ENCODE data around the gene SUFU. TPM values are rescaled to one million over a fixed set of nuclear protein-coding genes. Genes with fewer than 3 reads are reported as not detected.
A peak's percentile ranks its signal among the peaks of the same experiment; 100 is the strongest.

SUFU gene
- total and polyA plus RNA-seq, 2 donors from 2014 or later, result 6.5 to 18.9 TPM

DNA sequence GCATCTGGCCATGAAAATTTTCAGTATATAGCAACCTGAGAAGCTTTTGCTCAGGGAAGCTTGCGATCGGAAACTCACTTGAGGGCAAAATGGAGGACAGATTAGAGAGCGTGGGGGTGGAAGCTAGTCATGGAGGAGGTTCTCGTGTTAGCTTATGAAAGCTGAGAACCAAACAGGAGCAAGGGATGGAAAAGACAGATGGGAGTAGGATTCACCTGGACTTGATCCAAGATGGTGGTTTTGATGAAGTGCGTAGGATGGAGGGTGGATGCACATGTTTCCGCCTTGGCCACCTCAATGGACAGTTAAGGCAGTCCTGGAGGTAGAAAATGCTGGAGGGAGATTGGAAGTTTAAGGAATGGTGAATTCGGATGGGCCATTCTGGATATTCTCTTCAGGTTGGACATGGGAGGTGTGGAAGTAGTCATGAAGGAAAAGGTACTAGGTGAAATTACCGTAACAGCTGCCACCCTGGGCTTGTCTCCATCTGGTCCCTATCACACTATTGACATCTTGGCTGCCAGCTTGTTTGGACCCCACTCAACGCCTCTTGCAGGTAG, 46.1 kb upstream of the SUFU start:
- Histone ChIP-seq H3K27ac (ENCODE audit: low read depth in 2 of 2, low read length in 2 of 2) (no peak overlapping the region), H3K9ac (ENCODE audit: low read length in 3 of 3) (no peak overlapping the region), H3K4me1 (ENCODE audit: control insufficient read depth in 2 of 3, insufficient read depth in 2 of 3, low read depth in 1 of 3, low read length in 3 of 3) (peaks cover 0 to 7% (median 0%) of the 10 kb centered on the region in 3 donors), H3K4me3 (ENCODE audit: low read length in 3 of 3) (no peak overlapping the region), H3K27me3 (ENCODE audit: control insufficient read depth, insufficient read depth, low read length) (no peaks in the 10 kb centered on the region), H3K36me3 (ENCODE audit: control insufficient read depth in 2 of 3, insufficient read depth in 3 of 3, low read length in 3 of 3) (peaks cover 0 to 7% (median 2%) of the 10 kb centered on the region in 3 donors), H3K9me3 (ENCODE audit: control insufficient read depth in 2 of 3, insufficient read depth in 1 of 3, low read length in 3 of 3) (no peaks in the 10 kb centered on the region)
- FAIRE-seq (no peak), DNase-seq (no peak)
- TF ChIP-seq, protein P1, sequence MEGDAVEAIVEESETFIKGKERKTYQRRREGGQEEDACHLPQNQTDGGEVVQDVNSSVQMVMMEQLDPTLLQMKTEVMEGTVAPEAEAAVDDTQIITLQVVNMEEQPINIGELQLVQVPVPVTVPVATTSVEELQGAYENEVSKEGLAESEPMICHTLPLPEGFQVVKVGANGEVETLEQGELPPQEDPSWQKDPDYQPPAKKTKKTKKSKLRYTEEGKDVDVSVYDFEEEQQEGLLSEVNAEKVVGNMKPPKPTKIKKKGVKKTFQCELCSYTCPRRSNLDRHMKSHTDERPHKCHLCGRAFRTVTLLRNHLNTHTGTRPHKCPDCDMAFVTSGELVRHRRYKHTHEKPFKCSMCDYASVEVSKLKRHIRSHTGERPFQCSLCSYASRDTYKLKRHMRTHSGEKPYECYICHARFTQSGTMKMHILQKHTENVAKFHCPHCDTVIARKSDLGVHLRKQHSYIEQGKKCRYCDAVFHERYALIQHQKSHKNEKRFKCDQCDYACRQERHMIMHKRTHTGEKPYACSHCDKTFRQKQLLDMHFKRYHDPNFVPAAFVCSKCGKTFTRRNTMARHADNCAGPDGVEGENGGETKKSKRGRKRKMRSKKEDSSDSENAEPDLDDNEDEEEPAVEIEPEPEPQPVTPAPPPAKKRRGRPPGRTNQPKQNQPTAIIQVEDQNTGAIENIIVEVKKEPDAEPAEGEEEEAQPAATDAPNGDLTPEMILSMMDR (IDR thresholded peaks at IDR 0.05; ENCODE audit: borderline replicate concordance, extremely low read depth, insufficient read depth), result no peak
- intact Hi-C loops (cut with DNase I), result no loop called here

DNA sequence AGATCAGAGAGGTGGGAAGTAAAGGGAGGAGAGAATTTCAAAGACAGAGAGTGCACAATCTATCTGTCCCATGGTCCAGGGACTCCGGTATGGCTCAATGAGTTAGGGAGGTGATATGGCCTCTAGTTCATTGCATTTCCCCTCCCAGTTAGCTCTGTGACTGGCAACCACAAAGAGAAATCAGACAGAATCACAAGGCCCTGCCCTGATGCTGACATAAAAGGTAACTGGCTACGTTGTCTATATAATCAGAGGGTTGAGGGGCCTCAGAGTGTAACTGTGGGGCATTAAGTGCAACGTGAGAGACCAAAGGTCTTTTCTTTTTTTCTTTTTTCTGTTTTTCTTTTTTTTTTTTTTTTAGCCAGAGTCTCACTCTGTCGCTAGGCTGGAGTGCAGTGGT, 45.1 kb upstream of the SUFU start:
- no peak overlapping the region for H3K27ac ChIP-seq (ENCODE audit: low read depth in 2 of 2, low read length in 2 of 2)
- DNase-seq (peak in 2 of 5 donors; percentile 18 to 43), FAIRE-seq (no peak)
- TF ChIP-seq, protein P1 (IDR thresholded peaks at IDR 0.05; ENCODE audit: borderline replicate concordance, extremely low read depth, insufficient read depth), result no peak
- no peaks in the 10 kb centered on the region for H3K27me3 ChIP-seq (ENCODE audit: control insufficient read depth, insufficient read depth, low read length)
- no peaks in the 10 kb centered on the region for H3K9me3 ChIP-seq (ENCODE audit: control insufficient read depth in 2 of 3, insufficient read depth in 1 of 3, low read length in 3 of 3)
- H3K4me3 ChIP-seq (ENCODE audit: low read length in 3 of 3), result no peak overlapping the region
- peaks cover 0 to 4% (median 0%) of the 10 kb centered on the region in 3 donors for H3K4me1 ChIP-seq (ENCODE audit: control insufficient read depth in 2 of 3, insufficient read depth in 2 of 3, low read depth in 1 of 3, low read length in 3 of 3)
- no peak overlapping the region for H3K9ac ChIP-seq (ENCODE audit: low read length in 3 of 3)
- intact Hi-C loops (cut with DNase I), result no loop called here
- H3K36me3 ChIP-seq (ENCODE audit: control insufficient read depth in 2 of 3, insufficient read depth in 3 of 3, low read length in 3 of 3), result peaks cover 0 to 7% (median 2%) of the 10 kb centered on the region in 3 donors

DNA sequence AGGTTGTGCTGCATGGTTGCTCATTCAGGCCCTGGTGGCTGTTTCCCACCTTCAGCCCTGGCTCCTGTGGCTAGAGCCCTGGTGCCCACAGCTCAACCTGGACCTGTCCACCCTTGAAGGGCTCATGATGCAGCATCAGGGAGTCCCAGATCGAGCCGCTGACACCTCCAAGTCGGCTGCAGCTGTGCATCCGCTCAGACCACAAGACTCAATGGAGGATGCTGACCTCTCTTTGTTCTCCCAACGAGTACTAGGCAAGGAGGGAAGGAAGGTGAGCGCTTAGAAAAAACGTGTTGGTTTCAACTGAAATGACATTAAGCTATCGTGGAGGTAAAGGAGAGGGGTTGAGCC, 43.0 kb upstream of the SUFU start:
- FAIRE-seq (no peak), DNase-seq (no peak)
- peaks cover 0 to 4% (median 0%) of the 10 kb centered on the region in 3 donors for H3K4me1 ChIP-seq (ENCODE audit: control insufficient read depth in 2 of 3, insufficient read depth in 2 of 3, low read depth in 1 of 3, low read length in 3 of 3)
- H3K9ac ChIP-seq (ENCODE audit: low read length in 3 of 3), result peak overlapping the region in 2 of 3 donors; percentile 24 to 68
- H3K9me3 ChIP-seq (ENCODE audit: control insufficient read depth in 2 of 3, insufficient read depth in 1 of 3, low read length in 3 of 3), result no peaks in the 10 kb centered on the region
- TF ChIP-seq, protein P1 (IDR thresholded peaks at IDR 0.05; ENCODE audit: borderline replicate concordance, extremely low read depth, insufficient read depth), result no peak
- no peaks in the 10 kb centered on the region for H3K27me3 ChIP-seq (ENCODE audit: control insufficient read depth, insufficient read depth, low read length)
- peaks cover 0 to 5% (median 1%) of the 10 kb centered on the region in 3 donors for H3K36me3 ChIP-seq (ENCODE audit: control insufficient read depth in 2 of 3, insufficient read depth in 3 of 3, low read length in 3 of 3)
- intact Hi-C loops (cut with DNase I), result no loop called here
- H3K4me3 ChIP-seq (ENCODE audit: low read length in 3 of 3), result peak overlapping the region; percentile 62 to 75 (median 66)
- H3K27ac ChIP-seq (ENCODE audit: low read depth in 2 of 2, low read length in 2 of 2), result no peak overlapping the region
